HL-60 (cell line): ENCODE measurements around the gene ETFA.

ENCODE experiments used
- DNase-seq, 2 experiments: peaks; one replicate each; pipeline ENCODE4 v3.0.0-alpha.2; 2010 to 2020; ENCODE audit warnings: low read depth in 1 of 2, low spot score in 1 of 2
- H3K27ac ChIP-seq: fragments of 250-450 bp; sonication (Bioruptor Pico); replicated peaks from 2 replicates; pipeline ENCODE4 v1.5.1; 2020; ENCODE audit warnings: mild to moderate bottlenecking, moderate library complexity
- H3K27me3 ChIP-seq: fragments of 250-450 bp; sonication (Bioruptor Pico); 2 replicates; pipeline ENCODE4 v1.5.1; 2021; ENCODE audit warnings: mild to moderate bottlenecking, moderate library complexity; ENCODE audit not compliant: insufficient read depth, poor library complexity, severe bottlenecking
- H3K4me3 ChIP-seq: replicated peaks from 2 replicates; pipeline ENCODE4 v1.5.1; 2011; ENCODE audit warnings: mild to moderate bottlenecking, control low read depth, low read length; ENCODE audit not compliant: insufficient read depth
- GABPA ChIP-seq: IDR thresholded peaks from 2 replicates; pipeline ENCODE4 v1.6.1; 2012; ENCODE audit warnings: low read depth
- POLR2AphosphoS5 ChIP-seq: IDR thresholded peaks from 2 replicates; pipeline ENCODE4 v1.6.1; 2012; ENCODE audit warnings: low read depth
- REST ChIP-seq: IDR thresholded peaks from 2 replicates; pipeline ENCODE4 v1.6.1; 2012; ENCODE audit warnings: low read depth; ENCODE audit not compliant: insufficient replicate concordance
- SPI1 ChIP-seq: IDR thresholded peaks from 2 replicates; pipeline ENCODE4 v1.6.1; 2012; ENCODE audit warnings: low read depth, mild to moderate bottlenecking, borderline replicate concordance
- TF ChIP-seq, protein P1 (sequence below): IDR thresholded peaks from one replicate; pipeline ENCODE4 v1.5.1; 2011; ENCODE audit warnings: low read length, control low read depth, inconsistent platforms; ENCODE audit not compliant: insufficient read depth

Gene ETFA

GRCh38 chr15:76201536-76202255, 109.6 kb downstream of the ETFA start:
- DNase-seq: no peak
- Histone ChIP-seq H3K4me3 (no peak overlapping the region), H3K27me3 (no peaks in the 10 kb centered on the region), H3K27ac (no peak overlapping the region)
- TF ChIP-seq REST: no peak
- TF ChIP-seq POLR2AphosphoS5: no peak
- no peak for TF ChIP-seq GABPA
- TF ChIP-seq, protein P1, sequence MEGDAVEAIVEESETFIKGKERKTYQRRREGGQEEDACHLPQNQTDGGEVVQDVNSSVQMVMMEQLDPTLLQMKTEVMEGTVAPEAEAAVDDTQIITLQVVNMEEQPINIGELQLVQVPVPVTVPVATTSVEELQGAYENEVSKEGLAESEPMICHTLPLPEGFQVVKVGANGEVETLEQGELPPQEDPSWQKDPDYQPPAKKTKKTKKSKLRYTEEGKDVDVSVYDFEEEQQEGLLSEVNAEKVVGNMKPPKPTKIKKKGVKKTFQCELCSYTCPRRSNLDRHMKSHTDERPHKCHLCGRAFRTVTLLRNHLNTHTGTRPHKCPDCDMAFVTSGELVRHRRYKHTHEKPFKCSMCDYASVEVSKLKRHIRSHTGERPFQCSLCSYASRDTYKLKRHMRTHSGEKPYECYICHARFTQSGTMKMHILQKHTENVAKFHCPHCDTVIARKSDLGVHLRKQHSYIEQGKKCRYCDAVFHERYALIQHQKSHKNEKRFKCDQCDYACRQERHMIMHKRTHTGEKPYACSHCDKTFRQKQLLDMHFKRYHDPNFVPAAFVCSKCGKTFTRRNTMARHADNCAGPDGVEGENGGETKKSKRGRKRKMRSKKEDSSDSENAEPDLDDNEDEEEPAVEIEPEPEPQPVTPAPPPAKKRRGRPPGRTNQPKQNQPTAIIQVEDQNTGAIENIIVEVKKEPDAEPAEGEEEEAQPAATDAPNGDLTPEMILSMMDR: no peak
- no peak for TF ChIP-seq SPI1

DNA sequence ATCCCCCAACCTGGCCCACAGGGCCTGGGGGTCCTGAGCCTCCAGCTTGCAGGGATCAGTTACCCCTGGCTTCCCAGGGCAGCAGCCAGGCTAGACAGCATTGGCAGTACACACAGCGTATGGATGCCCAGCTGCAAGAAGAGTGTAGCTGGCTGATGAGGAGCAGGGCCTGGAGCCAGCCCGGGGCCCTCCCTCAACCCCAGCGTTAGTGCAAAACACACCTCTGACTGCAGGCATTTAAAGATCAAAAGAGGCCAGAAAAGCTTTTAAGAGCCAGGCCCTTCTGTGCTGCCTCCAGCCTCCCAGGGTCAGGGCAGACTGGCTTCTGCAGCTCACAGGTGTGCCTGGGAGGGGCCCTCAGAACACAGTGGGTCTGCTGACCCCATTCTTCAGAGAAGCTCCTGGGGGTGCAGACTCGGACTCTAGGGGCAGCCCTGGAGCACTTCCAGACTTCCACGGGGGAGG, 110.6 kb downstream of the ETFA start:
- Histone ChIP-seq H3K27ac (no peak overlapping the region), H3K4me3 (no peak overlapping the region), H3K27me3 (no peaks in the 10 kb centered on the region)
- DNase-seq: no peak
- TF ChIP-seq POLR2AphosphoS5: no peak
- TF ChIP-seq, protein P1: no peak
- TF ChIP-seq GABPA: no peak
- TF ChIP-seq SPI1: no peak
- no peak for TF ChIP-seq REST

DNA sequence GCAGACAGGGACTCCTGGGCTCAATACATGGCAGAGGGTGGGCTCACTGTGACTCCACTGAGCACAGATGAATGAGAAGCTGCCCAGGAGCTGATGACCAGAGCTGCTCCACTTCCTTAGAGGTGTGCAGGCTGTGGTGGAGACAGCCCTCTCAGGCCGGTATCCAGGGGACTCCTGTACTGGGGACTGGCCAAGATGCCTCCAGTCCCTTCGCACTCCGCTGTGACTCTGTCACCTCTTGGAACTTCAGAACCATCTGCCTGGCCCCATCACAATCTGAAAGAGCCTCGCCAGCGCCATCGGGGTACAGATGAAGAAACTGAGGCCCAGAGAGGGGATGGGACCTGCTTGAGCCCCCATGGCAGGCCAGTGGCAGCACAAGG, 111.2 kb downstream of the ETFA start:
- no peak for DNase-seq
- H3K27me3 ChIP-seq: no peaks in the 10 kb centered on the region
- no peak overlapping the region for H3K4me3 ChIP-seq
- no peak overlapping the region for H3K27ac ChIP-seq
- TF ChIP-seq POLR2AphosphoS5 (no peak), REST (no peak), SPI1 (no peak), GABPA (no peak)
- TF ChIP-seq, protein P1: no peak
